ENCODE data around the gene PLXNA2.

The PLXNA2 gene

DNA sequence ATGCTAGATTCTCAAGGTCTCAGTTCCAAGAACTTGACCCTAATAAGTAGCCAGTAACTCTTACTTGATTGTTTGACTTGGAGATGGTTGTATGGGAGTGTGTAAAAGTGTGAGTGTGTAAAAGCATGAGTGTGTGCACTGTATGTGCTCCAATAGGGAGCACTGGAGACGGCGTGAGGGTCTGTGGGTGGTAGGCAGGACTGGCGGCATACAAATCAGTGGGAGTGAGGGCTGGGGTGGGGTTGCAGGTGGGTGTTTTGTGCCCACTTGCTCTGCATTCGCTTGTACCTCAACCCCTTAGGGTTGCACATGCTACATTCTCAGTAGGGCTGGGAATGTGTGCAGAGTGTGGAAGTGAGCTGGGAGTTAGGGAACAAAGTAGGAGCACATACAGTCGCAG lies 253.7 kb downstream of the PLXNA2 start:
- DNase-seq, result no peak

- DNase-seq, result no peak
These were observed 255.6 kb downstream of the PLXNA2 start for GRCh38 chr1:207988326-207989165.

DNA sequence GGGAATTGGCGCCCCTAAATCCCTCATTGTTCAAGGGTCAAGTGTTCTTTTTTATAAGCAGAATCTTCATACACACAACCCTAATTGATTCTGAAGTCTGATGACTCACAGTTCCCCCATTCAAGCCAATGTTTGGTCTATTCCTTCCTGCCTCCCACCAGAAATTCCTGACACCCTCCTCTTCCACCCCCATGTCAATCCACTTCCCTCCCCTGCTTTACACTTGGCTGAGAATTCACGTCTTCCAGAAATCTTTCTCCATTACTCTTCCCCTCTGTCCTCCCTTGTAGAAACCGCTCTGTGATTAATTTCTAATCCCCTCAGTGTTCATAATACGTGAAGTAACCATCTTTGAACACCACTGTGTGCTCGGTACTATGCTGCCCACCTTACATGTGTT lies 257.0 kb downstream of the PLXNA2 start:
- DNase-seq, result no peak

DNA sequence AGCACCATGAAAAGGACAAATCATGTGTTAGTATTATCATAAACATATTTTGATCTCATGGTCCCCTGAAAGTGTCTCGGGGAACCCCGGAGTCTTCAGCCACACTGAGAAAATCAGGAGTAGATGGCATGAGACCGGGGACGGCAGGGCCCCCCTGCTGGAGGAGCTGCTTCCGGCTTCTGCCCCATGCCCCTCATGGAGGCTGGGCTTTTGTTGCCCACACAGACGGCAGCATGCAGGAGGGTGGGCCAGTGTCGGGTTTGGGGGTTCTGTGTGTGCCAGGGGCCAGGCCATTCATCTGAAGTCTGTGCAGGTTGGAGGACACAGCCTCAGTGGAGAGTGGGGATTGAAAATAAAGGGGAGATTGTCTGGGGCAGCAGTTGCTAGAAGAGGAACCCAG lies 258.2 kb downstream of the PLXNA2 start:
- no peak for DNase-seq

DNA sequence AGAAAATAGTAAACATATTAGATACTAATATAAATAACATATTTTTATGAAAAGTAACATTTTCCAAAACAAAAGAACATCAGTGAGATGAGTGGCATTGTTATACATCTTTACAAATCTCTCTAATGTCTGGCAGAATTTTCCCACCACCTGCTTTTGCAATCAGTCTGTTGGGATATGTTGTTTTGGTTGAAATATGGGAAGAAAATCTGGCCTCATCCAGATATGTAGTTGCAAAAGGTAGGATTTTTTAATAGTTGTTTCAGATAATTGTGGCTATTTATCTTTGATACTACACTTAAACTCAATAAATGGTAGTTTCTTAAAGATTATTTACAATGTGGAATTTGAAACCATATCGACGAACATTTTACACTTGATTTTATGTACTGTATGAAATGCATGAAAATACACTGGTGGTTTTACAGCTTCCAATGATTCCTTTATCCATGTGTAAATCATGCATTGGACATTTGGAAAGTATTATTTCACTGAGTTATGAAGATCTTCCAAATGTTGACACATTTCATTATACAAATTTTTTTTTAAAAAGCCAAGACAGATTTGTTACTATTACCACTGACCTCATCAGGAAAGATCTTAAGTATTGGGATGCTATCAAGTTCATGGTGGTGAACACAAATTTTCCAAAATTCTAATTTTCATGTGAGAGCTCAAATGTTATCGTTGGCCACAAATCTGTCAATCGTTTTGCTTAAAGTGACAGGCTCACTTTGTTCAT lies 259.2 kb downstream of the PLXNA2 start:
- DNase-seq, result no peak

DNA sequence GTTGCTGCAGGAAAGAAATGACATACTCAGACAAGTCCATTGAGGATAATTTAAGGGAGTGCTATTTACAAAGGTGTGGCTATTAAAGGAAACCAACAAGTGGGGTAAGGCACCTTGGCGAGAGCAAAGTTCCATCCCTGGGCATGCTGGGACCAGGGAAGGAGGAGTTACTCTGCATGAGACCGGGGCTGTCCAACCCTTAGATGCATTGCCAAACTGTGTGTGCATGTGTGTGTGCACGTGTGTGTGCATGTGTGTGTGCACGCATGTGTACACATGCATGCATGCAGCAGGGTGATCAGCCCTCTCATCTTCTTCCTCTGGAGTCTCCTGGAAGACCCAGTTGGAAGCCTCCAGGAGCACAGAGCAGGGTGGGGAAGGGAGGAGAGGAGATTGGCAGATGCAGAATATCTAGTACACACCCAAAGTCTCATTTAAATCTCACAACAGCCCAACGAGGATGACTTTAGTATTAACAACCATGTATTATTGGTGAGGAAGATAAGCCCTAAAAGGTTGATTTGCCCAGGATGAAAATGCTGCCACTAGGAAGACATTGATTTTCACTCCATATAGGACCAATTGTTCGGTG lies 261.0 kb downstream of the PLXNA2 start:
- no peak for DNase-seq

DNA sequence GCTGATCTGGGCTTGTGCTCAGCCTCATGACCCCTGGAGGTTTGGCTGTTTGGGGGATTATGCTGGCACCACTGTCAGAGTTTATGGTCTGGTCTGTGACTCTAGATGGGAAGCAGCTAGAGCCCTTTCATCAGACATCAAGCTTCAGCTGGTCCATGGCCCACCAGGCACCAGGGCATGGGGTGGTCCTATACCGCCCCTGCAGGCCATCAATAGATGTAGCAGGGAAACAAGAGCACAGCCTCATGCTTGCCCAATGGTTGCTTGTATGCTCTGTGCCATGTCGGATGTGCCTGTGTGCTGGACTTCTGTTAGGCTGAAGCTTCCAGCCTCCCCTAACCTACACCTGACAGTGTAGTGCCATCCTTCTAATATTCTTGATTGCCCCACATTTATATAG lies 262.2 kb downstream of the PLXNA2 start:
- DNase-seq, result no peak

- no peak for DNase-seq
These were observed 265.7 kb downstream of the PLXNA2 start for GRCh38 chr1:207978441-207978840.

DNA sequence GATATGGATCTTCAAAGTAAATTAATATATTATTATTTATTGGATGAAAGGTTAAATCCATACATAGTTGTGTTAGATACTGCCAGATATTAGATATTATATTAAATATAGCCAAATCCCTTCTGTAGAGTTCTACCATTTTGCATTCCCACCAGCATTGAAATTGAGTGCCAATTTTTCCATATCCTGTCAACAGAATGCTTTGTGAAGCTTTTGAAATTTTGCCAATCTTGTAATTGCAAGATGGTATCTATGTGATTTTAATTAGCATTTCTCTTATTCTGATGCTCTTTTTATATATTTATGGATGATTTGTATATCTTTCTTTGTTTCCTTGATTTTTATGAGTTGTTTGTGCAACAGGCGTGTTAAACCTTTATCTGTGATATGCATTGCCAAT lies 266.3 kb downstream of the PLXNA2 start:
- DNase-seq, result peak in 1 of 2 experiments; percentile 34

DNA sequence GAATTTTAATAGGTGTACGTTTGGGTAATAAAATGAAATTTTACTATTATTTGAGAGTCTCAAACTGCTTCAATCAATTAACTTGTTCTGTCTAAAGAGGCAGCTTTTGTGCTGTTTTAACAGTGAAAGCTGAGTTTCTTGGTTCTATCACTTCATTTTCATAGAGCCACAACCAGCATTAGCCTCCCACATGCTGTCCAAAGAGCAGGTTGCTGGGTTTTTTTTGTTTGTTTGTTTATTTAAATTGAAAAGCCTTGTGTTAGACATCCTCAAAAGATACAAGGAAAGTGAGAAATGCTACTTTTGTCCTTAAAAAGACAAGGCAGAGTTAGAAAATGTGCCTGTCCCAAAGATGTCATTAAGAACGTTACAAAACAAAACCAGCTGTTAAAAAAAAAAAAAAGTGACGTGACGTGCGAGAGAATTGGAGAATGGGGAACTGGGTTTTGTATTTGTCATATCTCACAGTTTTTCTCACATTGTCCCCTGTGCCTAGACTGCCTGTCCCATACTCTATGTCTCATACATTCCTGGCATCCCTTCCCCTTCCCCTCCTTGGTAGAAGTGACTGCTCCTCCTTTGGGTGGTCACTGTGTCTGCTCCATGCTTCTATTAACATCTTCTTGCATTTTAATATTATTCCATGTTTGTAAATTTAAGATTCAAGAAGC lies 270.2 kb downstream of the PLXNA2 start:
- no peak for DNase-seq

GRCh38 chr1:207972337-207972736 lies 271.8 kb downstream of the PLXNA2 start:
- DNase-seq, result no peak
